ENCODE results near the gene FAM185A.
"Not testable (repeated sequence)": the region's sequence is repeated elsewhere in the genome, so short reads cannot be mapped to it uniquely, and the experiment has no call there.

GRCh38 chr7:102726170-102726569 is 22.6 kb upstream of the FAM185A start:
- not testable (repeated sequence) for TF ChIP-seq EZH2 (IDR thresholded peaks at IDR 0.05; ENCODE audit: borderline replicate concordance, low read depth, low read length, severe bottlenecking); CTCF (IDR thresholded peaks at IDR 0.05; ENCODE audit: borderline replicate concordance, extremely low read depth, low read length, poor library complexity, severe bottlenecking)

Measured in DND-41 (cell line).